Forelimb muscle (tissue), 1 donor: ENCODE data around the gene CACNG6. TPM values are rescaled to one million over a fixed set of nuclear protein-coding genes. Genes with fewer than 3 reads are reported as not detected.

Source experiments
- DNase-seq: peaks from one replicate; pipeline ENCODE4 v3.0.0-alpha.2; 2013; ENCODE audit warnings: low read depth
- polyA plus RNA-seq: library from polyadenylated mRNA; unstranded; fragments of 120-200 nt; gene quantifications from one replicate; pipeline ENCODE4 v1.2.1, GENCODE V29; 2013; ENCODE audit not compliant: insufficient read length

Gene CACNG6
- polyA plus RNA-seq, 1 donor = 27.8 TPM

GRCh38 chr19:53966931-53967330 is 24.5 kb upstream of the CACNG6 start:
- DNase-seq = no peak

GRCh38 chr19:53969366-53969765 is 22.1 kb upstream of the CACNG6 start:
- DNase-seq = no peak

- DNase-seq = no peak
Observed at GRCh38 chr19:53971673-53972072, 19.8 kb upstream of the CACNG6 start.

- DNase-seq = peak; percentile 72
Observed at GRCh38 chr19:53977429-53977990, 13.9 kb upstream of the CACNG6 start.

- DNase-seq = no peak
Observed at GRCh38 chr19:53977991-53978731, 13.3 kb upstream of the CACNG6 start.

DNA sequence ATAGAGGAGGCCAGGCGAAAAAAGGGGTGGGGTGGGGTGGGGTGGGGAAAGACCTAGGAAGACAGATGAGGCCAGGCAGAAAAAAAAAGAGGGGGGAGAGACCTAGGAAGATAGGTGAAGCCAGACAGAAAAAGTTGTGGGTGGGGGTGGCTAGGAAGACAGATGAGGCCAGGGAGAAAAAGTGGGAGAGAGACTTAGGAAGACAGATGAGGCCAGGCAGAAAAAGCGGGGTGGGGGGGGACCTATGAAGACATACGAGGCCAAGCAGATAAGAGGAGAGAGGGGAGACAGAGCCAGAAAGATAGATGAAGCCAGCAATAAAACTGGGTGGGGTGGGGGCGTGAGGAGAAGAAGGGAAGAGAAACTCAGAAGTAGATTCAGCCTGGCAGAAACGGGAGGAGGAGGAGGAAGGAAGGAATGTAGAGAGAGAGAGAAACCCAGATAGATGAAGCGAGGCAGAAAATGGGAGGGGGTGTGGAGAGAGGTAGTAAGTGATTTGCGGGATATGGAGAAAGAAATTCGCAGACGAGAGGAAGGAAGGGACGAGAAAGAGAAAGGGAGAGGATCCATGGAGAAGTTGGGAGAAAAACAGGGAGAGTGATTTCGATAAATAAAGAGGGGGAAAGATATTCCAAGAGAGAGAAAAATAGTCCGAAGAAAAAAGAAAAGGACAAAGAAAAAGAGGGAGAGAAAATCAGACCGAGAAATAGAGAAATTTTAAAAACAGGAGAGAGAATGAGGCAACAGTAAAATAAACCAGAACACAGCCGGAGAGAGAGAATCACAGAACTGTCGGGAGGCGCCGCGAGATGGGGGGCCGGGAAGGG is 12.2 kb upstream of the CACNG6 start:
- DNase-seq = no peak

GRCh38 chr19:53980539-53981375 is 10.7 kb upstream of the CACNG6 start:
- no peak for DNase-seq

- no peak for DNase-seq
Observed at GRCh38 chr19:53981376-53981951, 10.0 kb upstream of the CACNG6 start.

- DNase-seq = no peak
Observed at GRCh38 chr19:53982001-53982451, 9.4 kb upstream of the CACNG6 start.

DNA sequence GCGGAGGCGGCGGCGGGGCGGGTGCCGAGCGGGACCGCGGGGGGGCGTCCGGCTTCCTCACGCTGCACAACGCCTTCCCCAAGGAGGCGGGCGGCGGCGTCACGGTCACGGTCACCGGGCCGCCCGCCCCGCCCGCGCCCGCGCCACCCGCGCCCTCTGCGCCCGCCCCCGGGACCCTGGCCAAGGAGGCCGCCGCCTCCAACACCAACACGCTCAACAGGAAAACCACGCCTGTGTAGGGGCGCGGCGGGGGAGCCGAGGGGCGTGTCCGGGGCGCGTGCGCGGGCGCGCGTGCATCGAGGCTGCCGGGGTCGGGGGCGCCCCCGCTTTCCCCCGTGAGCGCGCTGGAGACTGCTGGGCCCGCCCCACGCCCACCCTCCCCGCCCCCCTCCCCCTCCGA is 8.8 kb upstream of the CACNG6 start:
- no peak for DNase-seq

DNA sequence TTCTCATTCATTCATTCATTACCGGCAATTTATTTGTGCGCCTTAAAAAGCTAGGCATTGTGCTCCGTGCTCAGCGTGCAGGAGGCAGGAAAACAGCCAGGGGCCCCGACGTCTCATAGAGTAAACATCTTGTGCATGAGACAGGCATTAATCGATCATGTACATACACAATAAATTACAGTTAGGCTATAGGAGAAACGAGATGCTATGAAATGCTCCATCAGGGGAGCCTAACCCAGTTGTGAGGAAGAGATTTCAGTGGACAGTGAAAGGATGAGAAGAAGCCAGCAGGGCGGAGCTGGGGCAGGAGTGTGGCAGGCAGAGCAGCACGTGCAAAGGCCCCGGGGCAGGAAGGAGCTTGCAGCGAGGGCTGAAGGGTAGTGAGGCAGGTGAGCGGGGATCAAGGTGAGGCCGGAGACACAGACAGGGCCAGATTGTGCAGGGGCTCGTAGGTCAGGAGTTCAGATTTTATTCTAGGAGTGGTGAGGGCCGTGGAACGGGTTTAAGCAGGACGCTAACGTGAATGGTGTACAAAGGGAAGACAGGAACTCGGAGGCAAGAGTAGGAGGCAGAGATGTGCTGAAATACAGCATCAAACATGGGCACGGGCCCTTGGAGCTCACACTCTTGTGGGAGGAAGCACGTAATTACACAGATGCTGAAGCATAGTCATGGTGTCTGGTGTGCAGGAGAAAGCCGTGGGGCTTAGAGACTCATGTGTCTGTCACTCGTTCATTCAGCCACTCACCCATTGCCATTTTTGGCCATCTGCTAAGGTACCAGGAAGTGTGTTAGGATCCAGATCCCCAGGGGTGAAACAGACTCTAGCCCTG is 7.8 kb upstream of the CACNG6 start:
- DNase-seq = no peak

- no peak for DNase-seq
Observed at GRCh38 chr19:53985863-53986262, 5.6 kb upstream of the CACNG6 start.

DNA sequence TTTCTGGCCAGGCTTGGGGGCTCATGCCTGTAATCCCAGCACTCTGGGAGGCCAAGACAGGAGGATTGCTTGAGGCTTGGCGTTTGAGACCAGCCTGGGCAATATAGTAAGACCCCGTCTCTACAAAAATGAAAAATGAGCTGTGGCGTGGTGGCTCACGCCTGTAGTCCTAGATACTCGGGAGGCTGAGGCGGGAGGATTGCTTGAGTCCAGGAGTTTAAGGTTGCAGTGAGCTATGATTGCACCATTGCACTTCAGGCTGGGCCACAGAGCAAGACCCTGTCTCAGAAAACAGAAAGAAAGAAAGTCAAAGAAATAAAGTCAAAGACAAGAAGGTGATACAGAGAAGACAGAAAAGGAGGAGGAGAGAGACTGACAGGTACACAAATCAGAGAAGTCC is 2.5 kb upstream of the CACNG6 start:
- DNase-seq = no peak

DNA sequence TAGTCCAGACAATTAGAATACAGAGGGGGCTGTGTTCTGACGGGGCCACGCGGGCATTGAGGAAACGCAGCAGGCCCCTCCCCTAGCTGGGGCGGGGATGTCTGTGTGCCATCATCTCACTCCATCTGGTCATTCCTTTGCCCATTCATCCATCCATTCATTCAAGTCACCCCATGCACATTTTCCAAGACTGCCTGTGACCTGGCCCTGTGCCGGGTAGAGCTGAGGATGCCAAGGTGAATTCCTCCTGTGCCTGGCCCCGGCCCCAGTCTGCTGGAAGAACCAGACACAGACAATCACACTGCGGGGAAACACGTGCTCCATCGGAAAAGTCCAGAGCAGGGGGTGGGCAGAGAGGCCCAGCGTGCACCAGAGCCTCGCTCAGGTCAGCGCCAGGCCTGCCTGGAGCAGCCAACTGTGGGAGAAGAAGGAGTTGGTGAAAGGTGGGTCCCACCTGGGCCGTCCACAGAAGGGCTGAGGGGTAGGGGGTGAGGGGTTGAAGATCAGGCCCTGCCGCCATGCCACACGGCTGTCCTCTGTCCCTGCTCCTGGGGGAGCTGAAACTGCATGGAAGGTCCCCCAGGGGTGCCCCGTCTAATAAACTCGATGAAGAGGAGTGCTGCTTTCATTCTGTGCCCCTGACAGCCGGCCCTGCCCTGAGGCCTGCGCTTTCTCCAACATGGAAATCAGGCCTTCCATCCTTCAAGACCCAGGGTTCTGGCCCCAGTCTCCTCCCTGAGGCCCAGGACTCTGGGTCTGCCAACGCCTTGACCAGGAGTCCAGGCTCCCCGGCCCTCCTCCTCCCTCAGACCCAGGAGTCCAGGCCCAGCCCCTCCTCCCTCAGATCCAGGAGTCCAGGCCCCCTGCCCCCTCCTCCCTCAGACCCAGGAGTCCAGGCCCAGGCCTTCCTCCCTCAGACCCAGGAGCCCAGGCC is 1.6 kb upstream of the CACNG6 start:
- DNase-seq = no peak

- DNase-seq = no peak
Observed at GRCh38 chr19:53992211-53992610, 774 bp downstream of the CACNG6 start.

- DNase-seq = no peak
Observed at GRCh38 chr19:53992815-53993214, 1.4 kb downstream of the CACNG6 start.

DNA sequence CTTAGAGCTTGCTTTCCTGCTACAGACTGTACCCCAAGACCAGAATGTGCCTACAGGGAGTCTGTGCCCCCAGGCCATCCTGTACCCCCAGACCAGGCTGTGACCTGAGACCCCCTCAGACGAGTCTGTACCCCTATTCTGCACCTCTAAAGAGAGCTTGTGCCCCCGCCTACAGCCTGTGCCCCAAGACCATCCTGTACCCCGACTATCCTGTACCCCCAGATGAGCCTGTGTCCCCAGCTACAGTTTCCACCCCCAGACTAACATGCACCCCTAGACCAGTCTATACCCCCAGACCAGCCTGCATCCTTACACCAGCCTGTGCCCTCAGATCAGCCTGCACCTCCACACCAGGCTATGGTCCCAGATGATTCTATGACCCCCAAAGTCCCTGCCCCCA is 2.0 kb downstream of the CACNG6 start:
- DNase-seq = no peak

- DNase-seq = no peak
Observed at GRCh38 chr19:53994811-53995210, 3.4 kb downstream of the CACNG6 start.

- no peak for DNase-seq
Observed at GRCh38 chr19:53998223-53998622, 6.8 kb downstream of the CACNG6 start.
